Ishikawa (cell line): ENCODE results near the gene VAX1.

Source experiments
- CEBPB ChIP-seq: IDR thresholded peaks from 2 replicates; pipeline ENCODE4 v1.6.1; 2012
- CREB1 ChIP-seq: IDR thresholded peaks from 2 replicates; pipeline ENCODE4 v1.6.1; 2012; ENCODE audit warnings: low read depth
- EGR1 ChIP-seq: IDR thresholded peaks from 2 replicates; pipeline ENCODE4 v1.6.1; 2012
- EP300 ChIP-seq: IDR thresholded peaks from 2 replicates; pipeline ENCODE4 v1.6.1; 2012; ENCODE audit warnings: borderline replicate concordance
- FOXM1 ChIP-seq: IDR thresholded peaks from 2 replicates; pipeline ENCODE4 v1.6.1; 2012; ENCODE audit warnings: low read depth, borderline replicate concordance
- MAX ChIP-seq: IDR thresholded peaks from 2 replicates; pipeline ENCODE4 v1.6.1; 2012
- NFIC ChIP-seq: IDR thresholded peaks from 2 replicates; pipeline ENCODE4 v1.6.1; 2012
- RAD21 ChIP-seq: IDR thresholded peaks from 2 replicates; pipeline ENCODE4 v1.6.1; 2012; ENCODE audit warnings: low read depth
- REST ChIP-seq: IDR thresholded peaks from 2 replicates; pipeline ENCODE4 v1.6.1; 2012; ENCODE audit warnings: low read depth, mild to moderate bottlenecking
- TAF1 ChIP-seq: IDR thresholded peaks from 2 replicates; pipeline ENCODE4 v1.6.1; 2012; ENCODE audit warnings: low read depth, mild to moderate bottlenecking
- TCF12 ChIP-seq: IDR thresholded peaks from 2 replicates; pipeline ENCODE4 v1.6.1; 2012; ENCODE audit warnings: low read depth
- TEAD4 ChIP-seq: IDR thresholded peaks from 2 replicates; pipeline ENCODE4 v1.6.1; 2012
- USF1 ChIP-seq: IDR thresholded peaks from 2 replicates; pipeline ENCODE4 v1.6.1; 2012
- YY1 ChIP-seq: IDR thresholded peaks from 2 replicates; pipeline ENCODE4 v1.6.1; 2012; ENCODE audit warnings: low read depth
- ZBTB7A ChIP-seq: IDR thresholded peaks from 2 replicates; pipeline ENCODE4 v1.6.1; 2012; ENCODE audit warnings: low read depth

VAX1 gene

GRCh38 chr10:117169480-117169879, 31.4 kb upstream of the VAX1 start:
- TF ChIP-seq YY1 (no peak), RAD21 (no peak), FOXM1 (no peak), USF1 (no peak), MAX (no peak), CREB1 (no peak), EGR1 (no peak)

GRCh38 chr10:117168729-117169128, 30.7 kb upstream of the VAX1 start:
- no peak for TF ChIP-seq YY1
- TF ChIP-seq CEBPB, result no peak
- no peak for TF ChIP-seq NFIC
- no peak for TF ChIP-seq TAF1
- no peak for TF ChIP-seq CREB1
- no peak for TF ChIP-seq ZBTB7A
- no peak for TF ChIP-seq FOXM1
- TF ChIP-seq EP300, result no peak

- no peak for TF ChIP-seq NFIC
- TF ChIP-seq MAX, result peak; percentile 82
- TF ChIP-seq REST, result no peak
- TF ChIP-seq TAF1, result no peak
- no peak for TF ChIP-seq CEBPB
- peak; percentile 75 for TF ChIP-seq RAD21
- no peak for TF ChIP-seq FOXM1
- peak; percentile 69; the same call in 1 of the 2 replicates for TF ChIP-seq YY1
- TF ChIP-seq EP300, result no peak
- TF ChIP-seq CREB1, result no peak
- no peak; the same call in 1 of the 2 replicates for TF ChIP-seq ZBTB7A
- TF ChIP-seq TCF12, result no peak
- TF ChIP-seq USF1, result no peak
- peak; percentile 84 for TF ChIP-seq TEAD4
- no peak for TF ChIP-seq EGR1
Measured at GRCh38 chr10:117167789-117168674, 30.0 kb upstream of the VAX1 start.

GRCh38 chr10:117167346-117167788, 29.3 kb upstream of the VAX1 start:
- TF ChIP-seq TEAD4 (no peak), NFIC (no peak), TAF1 (no peak), CREB1 (no peak), RAD21 (no peak), TCF12 (no peak), MAX (no peak), FOXM1 (no peak), USF1 (no peak), EGR1 (no peak), CEBPB (no peak), REST (no peak), ZBTB7A (no peak), YY1 (no peak), EP300 (no peak)
